Caco-2 (cell line): ENCODE data around the gene KRT6A. TPM values are rescaled to one million over a fixed set of nuclear protein-coding genes. Genes with fewer than 3 reads are reported as not detected.

Source experiments
- BruUV-seq: library from RNA; stranded (reverse); fragments of 400-500 nt; replicated peaks from 2 replicates; lab custom pipeline; 2021; lab: Mats Ljungman, UMichigan
- CTCF ChIA-PET: fragments of 300-600 bp; sonication (Branson Sonifier 250); formaldehyde crosslinking; loops from one replicate; lab custom pipeline; 2022; ENCODE audit warnings: antibody characterized with exemption; lab: Charles Lee
- POLR2A ChIA-PET: fragments of 300-600 bp; sonication (Branson Sonifier 250); formaldehyde crosslinking; loops from one replicate; lab custom pipeline; 2022; ENCODE audit warnings: antibody characterized with exemption; lab: Charles Lee
- DNase-seq, 2 experiments: peaks; one replicate each; pipeline versions ENCODE4 v3.0.0 to v3.0.0-alpha.2; 2020 to 2022
- H3K27me3 ChIP-seq: replicated peaks from 2 replicates; pipeline ENCODE4 v1.6.0; 2011; ENCODE audit warnings: low read length; ENCODE audit not compliant: control insufficient read depth, insufficient read depth
- H3K36me3 ChIP-seq: 2 replicates; pipeline ENCODE4 v1.5.1; 2011; ENCODE audit warnings: low read length; ENCODE audit not compliant: control insufficient read depth, insufficient read depth
- H3K4me1 ChIP-seq: fragments of 250-450 bp; sonication (Bioruptor Pico); 2 replicates; pipeline ENCODE4 v1.5.1; 2020; ENCODE audit warnings: mild to moderate bottlenecking
- H3K4me3 ChIP-seq: 2 replicates; pipeline ENCODE4 v1.5.1; 2011; ENCODE audit warnings: low read depth, mild to moderate bottlenecking, control low read depth, low read length
- H3K9me3 ChIP-seq: fragments of 250-450 bp; sonication (Bioruptor Pico); 2 replicates; pipeline ENCODE4 v1.5.1; 2020; ENCODE audit warnings: mild to moderate bottlenecking, moderate library complexity
- H3K27ac Mint-ChIP-seq: one replicate; pipeline ENCODE4 v1.8.0; 2022; ENCODE audit warnings: mixed read lengths; ENCODE audit not compliant: unreplicated experiment
- H3K27me3 Mint-ChIP-seq: one replicate; pipeline ENCODE4 v1.8.0; 2022; ENCODE audit warnings: mixed read lengths; ENCODE audit not compliant: insufficient read depth, unreplicated experiment
- H3K36me3 Mint-ChIP-seq: one replicate; pipeline ENCODE4 v1.8.0; 2022; ENCODE audit warnings: mild to moderate bottlenecking, mixed read lengths; ENCODE audit not compliant: insufficient read depth, unreplicated experiment
- H3K4me1 Mint-ChIP-seq: one replicate; pipeline ENCODE4 v1.8.0; 2022; ENCODE audit warnings: low read depth, mixed read lengths; ENCODE audit not compliant: unreplicated experiment
- H3K4me3 Mint-ChIP-seq: one replicate; pipeline ENCODE4 v1.8.0; 2022; ENCODE audit warnings: mild to moderate bottlenecking, moderate library complexity, mixed read lengths; ENCODE audit not compliant: unreplicated experiment
- H3K9me3 Mint-ChIP-seq: one replicate; pipeline ENCODE4 v1.8.0; 2022; ENCODE audit warnings: mixed read lengths; ENCODE audit not compliant: unreplicated experiment
- intact Hi-C: fragments of 100-400 bp; cut with micrococcal nuclease; formaldehyde crosslinking; loops from one replicate; pipeline ENCODE4 v1.10.0; 2022; ENCODE audit not compliant: unreplicated experiment
- total RNA-seq: library from RNA; stranded (reverse); gene quantifications from 2 replicates; pipeline ENCODE4 v1.2.3, GENCODE V29; 2022
- TF ChIP-seq, protein P1 (sequence below), 2 experiments: fragments of 200-600 bp in 1 of 2; IDR thresholded peaks; 1 replicate in 1 of 2; 2 replicates in 1 of 2; pipeline versions ENCODE4 v1.5.1 to v1.8.0; 2011 to 2022; ENCODE audit warnings: antibody characterized with exemption in 1 of 2, control low read depth in 1 of 2, inconsistent platforms in 1 of 2, low read depth in 1 of 2, low read length in 1 of 2, mild to moderate bottlenecking in 1 of 2, moderate library complexity in 1 of 2; ENCODE audit not compliant: insufficient read depth in 1 of 2, severe bottlenecking in 1 of 2, unreplicated experiment in 1 of 2

Gene KRT6A
- total RNA-seq, 1 experiment from 2014 or later: 0.14 TPM

DNA sequence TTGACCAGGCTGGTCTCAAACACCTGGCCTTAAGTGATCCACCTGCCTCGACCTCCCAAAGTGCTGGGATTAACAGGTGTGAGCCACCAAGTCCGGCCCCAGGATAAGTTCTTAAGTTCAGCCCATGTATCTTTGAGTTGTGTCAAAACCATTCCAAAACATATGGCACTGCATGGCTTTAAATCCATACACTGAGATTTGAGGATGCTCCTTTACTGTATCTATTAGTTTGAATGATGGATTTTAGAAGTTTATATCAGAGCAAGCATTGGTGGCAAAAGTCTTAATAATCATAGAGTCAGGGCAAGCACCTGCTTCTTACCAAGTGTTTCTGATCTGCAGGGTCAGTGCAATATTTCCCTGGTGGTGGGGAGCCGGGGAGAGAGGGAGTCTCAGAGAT lies 47.2 kb downstream of the KRT6A start:
- no peaks in the 10 kb centered on the region for H3K9me3 Mint-ChIP-seq
- H3K4me3 ChIP-seq: no peak overlapping the region
- H3K9me3 ChIP-seq: no peaks in the 10 kb centered on the region
- CTCF ChIA-PET: no interaction called here
- H3K27me3 ChIP-seq: no peaks in the 10 kb centered on the region
- TF ChIP-seq, protein P1, sequence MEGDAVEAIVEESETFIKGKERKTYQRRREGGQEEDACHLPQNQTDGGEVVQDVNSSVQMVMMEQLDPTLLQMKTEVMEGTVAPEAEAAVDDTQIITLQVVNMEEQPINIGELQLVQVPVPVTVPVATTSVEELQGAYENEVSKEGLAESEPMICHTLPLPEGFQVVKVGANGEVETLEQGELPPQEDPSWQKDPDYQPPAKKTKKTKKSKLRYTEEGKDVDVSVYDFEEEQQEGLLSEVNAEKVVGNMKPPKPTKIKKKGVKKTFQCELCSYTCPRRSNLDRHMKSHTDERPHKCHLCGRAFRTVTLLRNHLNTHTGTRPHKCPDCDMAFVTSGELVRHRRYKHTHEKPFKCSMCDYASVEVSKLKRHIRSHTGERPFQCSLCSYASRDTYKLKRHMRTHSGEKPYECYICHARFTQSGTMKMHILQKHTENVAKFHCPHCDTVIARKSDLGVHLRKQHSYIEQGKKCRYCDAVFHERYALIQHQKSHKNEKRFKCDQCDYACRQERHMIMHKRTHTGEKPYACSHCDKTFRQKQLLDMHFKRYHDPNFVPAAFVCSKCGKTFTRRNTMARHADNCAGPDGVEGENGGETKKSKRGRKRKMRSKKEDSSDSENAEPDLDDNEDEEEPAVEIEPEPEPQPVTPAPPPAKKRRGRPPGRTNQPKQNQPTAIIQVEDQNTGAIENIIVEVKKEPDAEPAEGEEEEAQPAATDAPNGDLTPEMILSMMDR (IDR thresholded peaks at IDR 0.05; ENCODE audit: insufficient read depth in 1 of 2, low read depth in 1 of 2, low read length in 1 of 2, severe bottlenecking in 1 of 2, unreplicated experiment in 1 of 2): no peak
- no peak overlapping the region for H3K4me3 Mint-ChIP-seq
- no peak overlapping the region for H3K27ac Mint-ChIP-seq
- no TSS peak for BruUV-seq
- intact Hi-C loops: no loop called here
- no peak for DNase-seq
- no peaks in the 10 kb centered on the region for H3K36me3 ChIP-seq
- H3K4me1 ChIP-seq: peaks cover 33% of the 10 kb centered on the region
- POLR2A ChIA-PET: no interaction called here
- H3K4me1 Mint-ChIP-seq: peaks cover 25% of the 10 kb centered on the region
- H3K36me3 Mint-ChIP-seq: no peaks in the 10 kb centered on the region
- H3K27me3 Mint-ChIP-seq: no peaks in the 10 kb centered on the region

DNA sequence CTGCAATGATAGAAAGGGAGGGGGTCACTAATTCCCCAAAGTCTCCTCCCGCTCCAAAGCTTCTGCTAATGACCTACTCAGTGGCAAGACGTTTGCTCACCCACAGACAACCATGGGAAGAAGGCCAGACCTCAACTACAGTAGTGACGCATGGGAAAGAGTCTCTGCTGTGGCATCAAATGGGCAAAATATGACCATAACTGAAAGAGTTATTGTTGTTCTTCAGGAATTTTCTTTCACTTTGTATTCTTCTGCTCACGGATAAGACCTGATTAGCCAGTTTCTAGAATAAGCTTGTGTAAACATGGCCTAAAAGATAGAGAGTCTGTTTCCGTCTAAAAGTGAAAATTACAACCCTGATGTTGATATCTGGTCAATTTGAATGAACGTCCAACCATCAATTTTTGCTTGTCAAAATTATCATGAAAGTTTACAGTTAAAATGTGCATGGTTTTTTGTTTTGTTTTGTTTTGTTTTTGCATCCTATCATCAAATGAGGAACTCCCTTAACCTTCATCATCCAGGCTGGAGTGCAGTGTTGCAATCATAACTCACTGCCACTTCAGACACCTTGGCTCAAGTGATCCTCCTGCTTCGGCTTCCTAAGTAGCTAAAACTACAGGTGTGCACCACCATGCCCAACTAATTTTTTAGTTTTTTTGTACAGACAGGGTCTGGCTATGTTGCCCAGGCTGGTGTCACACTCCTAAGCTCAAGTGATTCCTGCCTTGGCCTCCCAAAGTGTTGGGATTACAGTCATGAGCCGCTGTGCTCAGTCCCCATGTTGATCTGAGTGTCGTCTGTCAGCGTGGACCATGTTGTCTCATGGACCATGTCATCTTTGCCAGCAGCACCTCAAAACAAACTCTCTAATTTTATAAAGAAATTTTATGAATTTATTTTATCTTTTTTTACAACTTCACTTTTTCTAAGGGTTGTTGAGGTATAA lies 48.1 kb downstream of the KRT6A start:
- ChIA-PET POLR2A (no interaction called here), CTCF (no interaction called here)
- Mint-ChIP-seq H3K36me3 (no peaks in the 10 kb centered on the region), H3K27ac (no peak overlapping the region), H3K27me3 (no peaks in the 10 kb centered on the region), H3K4me3 (no peak overlapping the region), H3K9me3 (no peaks in the 10 kb centered on the region), H3K4me1 (peaks cover 28% of the 10 kb centered on the region)
- no peak for DNase-seq
- no peaks in the 10 kb centered on the region for H3K27me3 ChIP-seq
- no peaks in the 10 kb centered on the region for H3K9me3 ChIP-seq
- H3K36me3 ChIP-seq: no peaks in the 10 kb centered on the region
- intact Hi-C loops: loop anchor here (5.0 kb wide), 1 partner anchor 53 kb away; no protein-coding TSS in a partner anchor
- TF ChIP-seq, protein P1 (IDR thresholded peaks at IDR 0.05; ENCODE audit: insufficient read depth in 1 of 2, low read depth in 1 of 2, low read length in 1 of 2, severe bottlenecking in 1 of 2, unreplicated experiment in 1 of 2): no peak
- peaks cover 37% of the 10 kb centered on the region for H3K4me1 ChIP-seq
- no peak overlapping the region for H3K4me3 ChIP-seq
- no TSS peak for BruUV-seq

DNA sequence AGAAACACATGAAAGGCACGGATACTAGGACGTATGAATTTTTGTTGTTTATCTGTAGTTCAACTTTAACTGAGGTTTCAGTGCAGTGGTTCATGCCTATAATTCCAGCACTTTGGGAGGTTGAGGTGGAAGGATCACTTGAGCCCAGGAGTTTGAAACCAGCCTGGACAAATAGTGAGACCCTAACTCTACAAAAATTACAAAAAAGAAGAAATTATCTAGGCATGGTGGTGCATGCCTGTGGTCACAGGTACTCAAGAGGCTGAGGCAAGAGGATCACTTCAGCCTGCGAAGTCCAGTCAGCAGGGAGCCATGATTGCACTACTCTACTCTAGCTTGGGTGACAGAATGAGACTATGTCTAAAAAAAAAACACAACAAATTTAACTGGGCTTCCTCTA lies 49.1 kb downstream of the KRT6A start:
- peaks cover 37% of the 10 kb centered on the region for H3K4me1 ChIP-seq

More for the DNA sequence above, 49.1 kb downstream of the KRT6A start:
- Histone ChIP-seq H3K36me3 (no peaks in the 10 kb centered on the region), H3K27me3 (no peaks in the 10 kb centered on the region), H3K4me3 (no peak overlapping the region), H3K9me3 (no peaks in the 10 kb centered on the region)
- Mint-ChIP-seq H3K4me1 (peaks cover 28% of the 10 kb centered on the region), H3K9me3 (no peaks in the 10 kb centered on the region), H3K27ac (no peak overlapping the region), H3K36me3 (no peaks in the 10 kb centered on the region), H3K4me3 (no peak overlapping the region), H3K27me3 (no peaks in the 10 kb centered on the region)
- no peak for DNase-seq
- intact Hi-C loops: loop anchor here (5.0 kb wide), 1 partner anchor 52 kb away; no protein-coding TSS in a partner anchor
- ChIA-PET CTCF (no interaction called here), POLR2A (no interaction called here)
- no TSS peak for BruUV-seq
- TF ChIP-seq, protein P1 (IDR thresholded peaks at IDR 0.05; ENCODE audit: insufficient read depth in 1 of 2, low read depth in 1 of 2, low read length in 1 of 2, severe bottlenecking in 1 of 2, unreplicated experiment in 1 of 2): no peak
